ENCODE data around the gene SORL1.

DNA sequence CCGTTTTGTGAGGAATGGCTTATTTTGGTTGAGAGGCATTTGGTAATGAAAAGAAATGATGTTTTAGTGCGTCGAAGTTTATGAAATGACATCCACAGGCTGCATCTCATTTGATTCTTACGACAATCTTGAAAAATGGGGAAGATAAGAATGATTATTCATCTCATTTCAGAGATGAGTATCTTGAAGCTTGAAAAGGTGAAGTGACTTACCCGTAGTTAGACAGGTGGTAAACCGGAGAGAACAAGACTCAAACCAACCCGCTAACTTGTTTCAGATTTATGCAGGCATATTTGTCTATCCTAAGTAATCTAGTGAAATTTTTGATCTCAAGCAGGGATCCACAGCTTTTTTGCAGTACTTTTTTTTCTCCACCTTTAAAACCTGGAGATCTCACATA is 9.7 kb downstream of the SORL1 start:
- TF ChIP-seq CTCF (IDR thresholded peaks at IDR 0.05; ENCODE audit: low read length) (no peak), EZH2 (IDR thresholded peaks at IDR 0.05; ENCODE audit: borderline replicate concordance, low read length) (no peak)
